HG03060 (cell line): ENCODE results near the gene C4orf46.
"Not testable (repeated sequence)": the region's sequence is repeated elsewhere in the genome, so short reads cannot be mapped to it uniquely, and the experiment has no call there.

Experiments used
- ATAC-seq: cut with Tn5 transposase; IDR thresholded peaks from one replicate; pipeline ENCODE4 v1.9.1; 2021; ENCODE audit warnings: low read depth, moderate number of reproducible peaks; ENCODE audit not compliant: unreplicated experiment

The C4orf46 gene

DNA sequence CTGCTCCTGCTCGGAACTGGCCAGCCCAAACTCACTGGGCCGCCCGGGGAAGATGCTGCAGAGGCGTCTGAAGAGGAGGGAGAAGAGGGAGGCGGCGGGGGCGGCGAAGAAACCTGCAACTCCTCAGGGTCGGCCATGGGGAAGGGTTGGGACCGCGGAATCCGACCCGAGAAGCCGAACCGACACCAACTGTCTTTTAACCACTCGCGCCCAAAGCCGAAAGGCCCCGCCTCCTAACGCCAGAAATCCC is at the start of gene C4orf46:
Gene C4orf46, minus strand, starts transcription at position 223 of the 250 bp plus-strand sequence. Its CDS starts 86 bp downstream, at position 137.
- no peak for ATAC-seq

DNA sequence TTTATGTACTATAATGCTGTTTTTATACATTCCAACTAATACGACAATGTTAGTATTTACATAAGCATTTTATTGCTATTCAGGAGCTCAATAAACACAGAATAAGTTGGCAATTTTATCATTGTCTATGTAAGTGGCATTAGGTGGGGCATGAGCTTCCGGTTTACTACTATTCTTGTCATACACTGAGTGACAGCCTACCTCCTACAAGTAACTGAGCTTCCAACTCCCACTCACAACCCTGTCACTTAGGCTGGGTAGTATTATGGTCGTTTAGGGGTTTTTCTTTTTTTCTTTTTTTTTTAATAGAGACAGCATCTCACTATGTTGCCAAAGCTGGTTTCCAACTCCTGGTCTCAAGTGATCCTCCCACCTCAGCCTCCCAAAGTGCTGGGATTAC is 44.1 kb upstream of the C4orf46 start:
- ATAC-seq = no peak

DNA sequence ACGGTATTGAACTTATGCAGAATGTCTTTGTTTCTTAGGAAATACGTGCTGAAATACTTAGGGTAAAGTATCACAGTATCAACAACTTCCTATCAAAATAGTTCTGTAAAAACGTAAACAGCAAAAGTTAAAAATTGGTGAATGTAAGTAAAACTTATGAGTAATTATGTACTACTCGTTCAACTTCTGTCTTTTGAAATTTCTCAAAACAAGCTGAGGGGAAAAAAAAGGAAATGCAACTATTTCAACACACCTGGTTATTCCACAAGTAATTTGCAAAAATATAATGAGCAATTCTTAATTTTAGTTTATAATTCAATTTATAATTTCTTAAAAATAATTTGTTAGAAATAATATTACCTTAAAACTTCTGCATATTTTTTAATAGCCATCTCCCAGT is 43.2 kb upstream of the C4orf46 start:
- no peak for ATAC-seq

DNA sequence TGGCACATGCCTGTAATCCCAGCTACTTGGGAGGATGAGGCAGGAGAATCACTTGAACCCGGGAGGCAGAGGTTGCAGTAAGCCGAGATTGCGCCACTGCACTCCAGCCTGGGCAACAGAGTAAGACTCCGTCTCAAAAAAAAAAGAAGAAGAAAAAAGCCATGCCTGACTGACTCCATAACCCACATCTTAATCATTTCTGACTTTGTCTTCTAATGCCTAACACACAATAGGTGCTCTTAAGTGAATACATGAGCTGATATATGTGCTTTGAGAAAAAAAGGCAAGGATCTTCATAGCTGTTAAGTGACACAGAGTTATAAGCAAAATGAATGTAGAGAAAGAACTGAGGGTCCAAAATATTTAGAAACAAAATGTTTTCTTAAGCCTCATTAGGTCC is 40.9 kb upstream of the C4orf46 start:
- not testable (repeated sequence) for ATAC-seq

DNA sequence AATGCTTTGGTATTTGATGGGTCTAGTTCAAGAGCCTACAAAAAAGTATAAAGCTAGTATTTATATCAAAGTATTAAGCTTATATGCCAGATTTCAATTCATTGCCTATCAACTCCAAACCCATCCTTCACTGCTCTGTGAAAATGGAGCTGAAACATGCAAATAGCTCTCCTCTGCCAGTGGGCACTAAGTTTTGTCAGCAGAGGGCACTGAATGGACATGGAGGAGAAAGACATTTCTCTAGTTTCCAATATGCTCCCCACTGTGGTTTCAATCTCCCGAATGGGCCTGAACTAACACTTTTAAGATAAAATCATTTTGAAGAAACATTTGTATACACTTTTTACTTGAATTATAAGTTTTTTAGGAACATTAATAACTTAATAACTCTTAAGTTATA is 39.1 kb upstream of the C4orf46 start:
- ATAC-seq = no peak

DNA sequence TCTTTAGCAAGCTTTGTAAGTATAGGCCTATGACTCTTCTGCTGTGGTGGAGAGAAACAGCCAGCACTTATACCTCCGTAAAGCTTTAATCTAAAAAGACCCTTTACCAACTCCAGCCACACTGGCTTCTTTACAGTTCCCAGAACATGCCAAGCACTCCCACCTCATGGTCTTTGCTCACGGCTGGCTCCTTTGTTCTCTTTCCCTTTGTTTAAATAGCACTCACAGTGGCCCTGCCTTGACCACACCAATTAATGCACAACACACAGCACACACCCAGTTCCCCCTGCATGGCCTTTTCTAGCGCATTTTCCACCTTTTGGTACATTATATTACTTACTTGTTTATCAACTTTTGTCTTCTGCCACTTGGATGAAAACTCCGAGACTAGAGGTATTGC is 32.6 kb upstream of the C4orf46 start:
- ATAC-seq = no peak

DNA sequence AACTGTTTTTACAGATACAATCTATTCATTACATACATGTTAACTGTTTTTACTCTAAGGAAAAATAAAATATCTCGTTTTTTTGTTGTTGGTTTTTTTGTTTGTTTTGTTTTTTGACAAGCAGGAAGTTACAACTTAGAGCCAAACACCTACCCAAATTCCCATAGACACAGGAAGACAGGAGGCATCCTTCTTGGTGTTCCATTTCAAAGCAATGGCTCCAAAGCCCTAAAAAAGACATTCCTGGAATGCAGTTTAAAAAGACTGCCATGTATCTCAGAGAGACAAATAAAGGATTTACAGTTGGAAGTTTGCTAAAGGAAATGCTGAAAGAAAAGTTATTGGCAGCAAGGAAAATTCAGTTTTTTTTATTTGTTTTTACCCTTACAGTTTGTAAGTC is 17.1 kb upstream of the C4orf46 start:
- ATAC-seq = no peak

DNA sequence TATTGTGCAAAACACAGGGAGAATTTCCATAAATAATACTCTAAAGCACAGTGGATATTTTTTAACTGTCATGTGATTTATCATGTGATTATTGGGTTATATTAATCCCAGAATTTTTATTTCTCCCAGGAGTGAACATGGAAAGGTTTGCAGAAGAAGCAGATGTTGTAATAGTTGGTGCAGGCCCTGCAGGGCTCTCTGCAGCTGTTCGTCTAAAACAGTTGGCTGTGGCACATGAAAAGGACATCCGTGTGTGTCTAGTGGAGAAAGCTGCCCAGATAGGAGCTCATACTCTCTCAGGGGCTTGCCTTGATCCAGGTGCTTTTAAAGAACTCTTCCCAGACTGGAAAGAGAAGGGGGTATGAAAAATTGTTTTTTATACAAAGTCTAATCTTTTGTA is 10.4 kb upstream of the C4orf46 start:
- no peak for ATAC-seq

DNA sequence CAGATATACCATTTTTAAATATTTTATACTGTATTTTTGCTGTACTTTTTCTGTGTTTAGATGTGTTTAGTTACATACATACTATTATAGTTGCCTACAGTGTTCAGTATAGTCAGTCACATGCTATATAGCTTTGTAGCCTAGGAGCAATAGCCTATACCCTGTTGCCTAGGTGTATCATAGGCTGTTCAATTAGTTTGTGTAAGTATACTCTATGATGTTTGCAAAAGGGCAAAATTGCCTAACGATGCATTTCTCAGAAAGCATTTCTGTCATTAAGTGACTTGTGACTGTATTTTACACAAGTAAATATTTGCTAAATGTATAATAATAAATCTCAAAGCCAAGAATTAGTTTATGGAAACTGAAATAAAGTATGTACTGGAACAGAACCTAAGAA is 9.9 kb upstream of the C4orf46 start:
- ATAC-seq = no peak

DNA sequence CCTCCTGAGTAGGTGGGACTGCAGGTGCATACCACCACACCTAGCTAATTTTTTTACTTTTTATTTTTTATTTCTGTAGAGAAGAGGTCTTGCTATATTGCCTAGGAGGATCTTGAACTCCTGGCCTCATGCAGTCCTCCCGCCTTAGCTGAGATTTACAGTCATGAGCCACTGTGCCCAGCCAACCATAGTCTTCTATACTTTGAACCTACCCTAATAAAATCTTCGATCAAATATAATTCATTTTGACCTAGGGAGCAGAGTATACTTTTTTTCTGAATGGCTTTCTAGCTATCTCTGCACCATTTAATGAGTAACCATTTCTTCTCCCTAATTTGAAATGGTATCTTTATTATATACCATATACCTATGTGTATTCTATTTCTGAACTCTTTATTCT is 7.1 kb upstream of the C4orf46 start:
- no peak for ATAC-seq

DNA sequence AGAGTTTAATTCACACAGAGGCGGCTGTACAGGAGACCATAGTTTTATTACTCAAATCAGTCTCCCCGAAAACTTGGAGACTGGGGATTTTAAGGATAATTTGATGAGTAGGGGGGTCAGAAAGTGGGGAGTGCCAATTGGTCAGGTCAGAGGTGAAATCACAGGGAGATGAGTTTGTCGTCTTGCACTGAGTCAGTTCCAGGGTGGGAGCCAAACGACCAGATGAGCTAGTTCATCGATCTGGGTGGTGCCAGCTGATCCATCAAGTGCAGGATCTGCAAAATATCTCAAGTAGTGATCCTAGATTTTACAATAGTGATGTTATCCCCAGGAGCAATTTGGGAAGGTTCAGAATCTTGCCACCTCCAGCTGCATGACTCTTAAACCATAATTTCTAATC is 4.4 kb upstream of the C4orf46 start:
- no peak for ATAC-seq

DNA sequence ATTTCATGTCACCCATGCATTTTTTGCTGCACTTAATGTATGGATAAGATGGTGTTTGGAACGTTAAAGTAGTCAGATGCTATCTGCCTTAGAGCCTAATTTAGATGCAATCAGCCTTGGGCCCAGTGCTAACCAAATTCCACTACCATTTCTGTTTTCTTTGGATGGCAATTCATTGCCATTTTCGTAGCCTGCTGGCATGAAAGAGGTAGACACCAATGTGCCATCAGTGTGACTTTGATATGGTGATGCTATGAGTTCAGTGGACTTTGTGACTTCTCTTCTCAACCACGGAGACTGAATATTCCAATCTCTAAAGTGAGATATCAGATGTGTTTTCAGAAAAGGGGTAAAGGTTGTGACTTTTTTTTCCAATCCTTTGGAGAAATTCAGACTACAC is 1.9 kb upstream of the C4orf46 start:
- no peak for ATAC-seq

DNA sequence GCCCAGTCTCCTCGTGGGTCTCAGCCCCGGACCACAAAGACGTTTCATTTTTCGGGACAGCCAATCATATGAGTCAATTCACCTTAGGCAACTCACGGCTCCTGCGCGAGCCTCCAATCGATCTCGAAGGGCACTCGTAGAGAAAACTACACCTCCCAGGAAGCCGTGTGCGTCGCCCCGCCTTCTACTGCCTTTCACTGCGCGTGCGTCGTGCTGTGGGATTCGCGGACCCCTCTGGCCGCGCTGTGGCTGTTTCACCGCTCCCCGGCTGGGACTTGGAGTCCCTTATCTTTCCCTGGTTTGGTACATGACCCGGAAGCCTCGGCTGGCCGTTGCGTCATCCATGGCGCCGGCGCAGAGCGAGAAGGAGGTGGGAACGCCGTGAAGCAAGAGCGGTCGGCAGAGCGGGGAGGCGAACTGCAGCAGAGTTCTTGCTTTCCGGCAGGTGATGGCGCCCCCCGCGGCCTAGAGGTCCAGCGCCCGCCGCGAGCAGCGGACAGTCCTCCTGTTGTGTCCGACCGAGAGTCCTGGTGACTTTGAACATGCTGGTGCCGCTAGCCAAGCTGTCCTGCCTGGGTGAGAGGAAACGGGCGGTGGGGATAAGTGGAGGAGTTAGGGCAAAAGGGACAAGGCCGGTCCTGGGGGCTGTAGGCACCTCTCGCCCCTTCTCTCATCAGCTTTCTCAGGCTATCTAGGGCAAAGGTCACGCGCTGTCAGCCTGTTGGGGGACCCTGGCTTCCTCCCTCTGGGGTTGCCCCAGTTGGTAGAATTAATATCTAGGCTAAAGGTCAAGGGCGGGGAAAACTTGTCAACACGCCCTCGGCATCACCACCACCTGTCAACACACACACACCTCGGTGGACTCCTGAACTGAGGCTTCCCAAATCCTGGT is 474 bp upstream of the C4orf46 start, which contains the start of gene ETFDH:
Gene ETFDH, plus strand, starts transcription at position 382 of the 892 bp plus-strand sequence. Its CDS starts 161 bp downstream, at position 543.
- ATAC-seq = peak; percentile 93

DNA sequence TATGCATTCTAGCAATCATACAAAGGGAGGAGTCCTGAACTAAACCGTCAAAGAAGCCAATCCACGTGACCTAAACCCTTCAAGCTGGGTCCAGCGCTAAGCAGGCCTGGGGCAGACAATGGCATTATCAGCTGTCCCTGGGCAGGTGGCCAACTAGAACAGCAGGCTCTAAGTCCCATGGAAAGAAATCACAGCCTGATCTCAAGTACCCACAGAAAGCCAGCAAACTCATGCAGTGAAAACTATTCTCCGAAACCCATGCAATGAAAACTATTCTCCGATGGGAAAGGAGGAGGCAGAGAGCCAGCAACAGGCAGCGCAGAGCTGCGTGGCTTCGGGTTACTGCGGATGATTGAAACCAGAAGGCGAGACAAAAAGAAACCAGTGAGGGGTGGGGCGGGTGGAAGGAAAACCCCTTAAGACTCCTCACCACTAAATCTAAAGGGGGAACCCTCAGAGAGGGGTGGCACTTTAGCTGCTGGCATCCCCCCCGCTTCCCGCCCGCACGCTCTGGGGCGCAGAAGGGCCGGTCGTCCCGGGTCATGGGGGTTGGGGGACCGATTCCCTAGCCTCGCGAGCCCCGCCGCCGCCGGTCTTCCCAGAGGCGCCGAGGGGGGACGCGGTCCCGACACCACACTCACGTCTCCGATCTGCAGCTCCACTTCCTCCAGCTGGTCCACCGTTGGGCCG is 567 bp downstream of the C4orf46 start:
- no peak for ATAC-seq

DNA sequence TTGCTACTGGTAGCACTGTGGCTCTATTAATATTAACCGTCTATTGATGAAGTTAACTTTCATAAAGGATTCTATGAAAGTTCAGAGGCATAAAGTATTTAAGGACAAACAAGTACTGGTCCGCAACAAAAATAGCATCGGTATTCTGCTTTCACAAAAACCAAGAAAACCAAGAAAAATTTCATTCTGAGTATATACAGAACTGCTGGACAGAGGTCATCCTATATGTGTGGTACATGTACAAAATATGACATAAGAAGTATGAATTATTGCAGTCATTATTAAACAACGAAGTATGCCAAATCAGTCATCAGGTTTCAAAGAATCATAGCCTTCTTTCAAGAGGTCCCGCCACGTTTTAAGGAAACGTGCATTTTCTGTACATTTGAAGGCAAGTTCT is 2.4 kb downstream of the C4orf46 start:
- no peak for ATAC-seq

DNA sequence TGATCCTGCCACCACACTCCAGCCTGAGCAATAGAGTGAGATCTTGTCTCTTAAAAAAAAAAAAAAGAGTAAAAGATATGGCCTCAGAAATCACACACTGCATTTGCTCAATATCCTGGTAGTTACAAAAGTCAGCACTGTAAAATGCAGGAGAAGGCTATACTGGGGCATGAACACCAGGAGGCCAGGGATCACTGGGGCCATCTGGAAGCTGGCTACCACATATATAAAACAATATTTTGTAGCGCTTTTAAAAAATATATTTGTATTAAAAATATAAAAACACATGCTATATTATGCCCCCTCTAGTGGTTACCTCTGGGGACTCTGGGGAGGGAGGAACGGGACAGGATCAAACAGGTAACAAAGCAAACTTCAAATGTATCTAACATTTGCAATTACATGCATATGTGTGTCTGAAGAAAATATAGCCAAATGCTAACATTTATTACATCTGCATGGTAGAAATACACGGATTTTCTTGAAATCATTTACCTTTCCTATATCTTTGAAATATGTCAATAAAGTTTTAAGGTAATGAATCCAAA is 4.0 kb downstream of the C4orf46 start:
- no peak for ATAC-seq

DNA sequence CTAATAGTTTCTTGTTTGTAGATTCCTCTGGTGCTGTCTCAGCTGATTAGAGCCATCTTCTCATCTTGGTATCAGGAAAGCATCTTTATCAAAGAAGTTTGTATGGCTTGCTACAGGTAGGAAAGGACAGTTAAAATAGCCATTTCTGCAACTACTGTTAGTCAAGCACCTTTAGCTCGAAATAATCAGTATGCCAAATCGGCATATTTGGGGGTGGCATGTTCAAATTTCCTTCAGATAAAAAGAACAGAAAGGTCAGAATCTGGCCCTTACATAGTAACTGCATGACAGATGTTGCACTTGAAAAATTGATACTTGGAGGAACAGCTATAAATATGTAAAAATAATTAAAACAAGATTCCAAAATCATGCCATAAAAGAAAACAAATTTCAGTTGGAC is 4.8 kb downstream of the C4orf46 start:
- no peak for ATAC-seq

DNA sequence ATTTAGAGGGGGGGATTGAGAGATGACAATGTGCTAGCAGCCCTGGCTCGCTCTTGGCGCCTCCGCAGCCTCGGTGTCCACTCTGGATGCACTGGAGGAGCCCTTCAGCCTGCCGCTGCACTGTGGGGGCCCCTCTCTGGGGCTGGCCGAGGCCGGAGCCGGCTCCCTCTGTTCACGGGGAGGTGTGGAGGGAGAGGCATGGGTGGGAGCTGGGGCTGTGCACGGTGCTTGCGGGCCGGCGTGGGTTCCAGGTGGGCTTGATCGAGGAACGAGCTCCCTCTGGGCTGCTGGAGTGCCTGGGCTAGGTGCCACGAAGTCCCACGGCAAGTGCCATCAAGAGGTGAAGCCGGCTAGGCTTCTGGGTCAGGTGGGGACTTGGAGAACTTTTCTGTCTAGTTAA is 6.9 kb downstream of the C4orf46 start:
- no peak for ATAC-seq

DNA sequence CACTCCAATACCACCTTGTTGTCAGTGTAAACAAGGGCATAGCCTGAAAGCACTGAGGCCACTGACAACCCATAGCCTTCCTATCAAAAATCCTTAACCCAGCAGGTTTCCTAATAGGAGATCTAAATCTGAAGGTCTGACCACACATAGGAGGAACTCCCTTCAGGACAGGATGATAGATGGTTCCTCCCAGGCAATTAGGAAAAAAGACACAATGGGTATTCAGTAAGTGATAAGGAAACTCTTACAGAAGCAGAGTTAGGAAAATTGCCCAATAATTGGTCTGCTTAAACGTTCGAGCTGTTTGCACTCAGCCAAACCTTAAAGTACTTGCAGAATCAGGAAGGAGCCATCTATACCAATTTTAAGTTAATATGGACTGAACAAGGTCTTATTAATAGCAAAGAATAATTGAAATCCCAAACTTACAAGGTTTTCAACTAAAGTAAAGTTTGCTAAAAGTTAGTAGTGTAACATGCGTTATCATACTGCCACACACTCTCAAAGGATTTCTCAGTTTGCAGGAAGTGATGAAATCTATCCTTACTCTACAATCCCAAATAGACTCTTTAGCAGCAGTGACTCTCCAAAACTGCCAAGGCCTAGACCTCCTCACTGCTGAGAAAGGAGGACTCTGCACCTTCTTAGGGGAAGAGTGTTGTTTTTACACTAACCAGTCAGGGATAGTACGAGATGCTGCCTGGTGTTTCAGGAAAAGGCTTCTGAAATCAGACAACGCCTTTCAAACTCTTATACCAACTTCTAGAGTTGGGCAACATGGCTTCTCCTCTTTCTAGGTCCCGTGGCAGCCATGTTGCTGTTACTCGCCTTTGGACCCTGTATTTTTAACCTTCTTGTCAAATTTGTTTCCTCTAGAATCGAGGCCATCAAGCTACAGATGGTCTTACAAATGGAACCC is 7.7 kb downstream of the C4orf46 start:
- not testable (repeated sequence) for ATAC-seq

DNA sequence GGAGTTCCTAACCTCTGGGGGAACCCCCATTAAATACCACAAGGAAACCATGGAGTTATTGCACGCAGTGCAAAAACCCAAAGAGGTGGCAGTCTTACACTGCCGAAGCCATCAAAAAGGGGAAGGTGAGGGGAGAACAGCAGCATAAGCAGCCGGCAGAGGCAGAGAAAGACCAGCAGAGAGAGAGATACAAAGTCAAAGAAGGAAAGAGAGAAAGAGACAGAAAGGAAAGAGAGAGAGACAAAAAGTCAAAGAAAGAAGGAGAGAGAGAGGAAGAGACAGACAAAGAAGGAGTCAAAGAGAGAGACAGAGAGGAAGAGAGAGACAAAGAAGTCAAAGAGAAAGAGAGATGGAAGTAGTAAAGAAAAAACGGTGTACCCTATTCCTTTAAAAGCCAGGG is 8.4 kb downstream of the C4orf46 start:
- not testable (repeated sequence) for ATAC-seq

DNA sequence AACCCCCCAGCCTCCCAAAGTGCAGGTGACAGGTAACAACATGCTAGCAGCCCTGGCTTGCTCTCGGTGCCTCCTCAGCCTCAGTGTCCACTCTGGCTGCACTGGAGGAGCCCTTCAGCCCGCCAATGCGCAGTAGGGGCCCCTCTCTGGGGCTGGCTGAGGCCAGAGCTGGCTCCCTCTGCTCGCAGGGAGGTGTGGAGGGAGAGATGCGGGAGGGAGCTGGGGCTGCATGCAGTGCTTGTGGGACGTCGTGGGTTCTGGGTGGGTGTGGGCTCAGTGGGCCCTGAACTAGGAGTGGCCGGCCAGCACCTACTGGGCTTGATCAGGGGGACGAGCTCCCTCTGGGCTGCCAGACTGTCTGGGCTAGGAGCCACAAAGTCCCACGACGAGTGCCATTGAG is 14.4 kb downstream of the C4orf46 start:
- no peak for ATAC-seq
